HG03575 (cell line): ENCODE results near the gene NPY4R.
"Not testable (repeated sequence)": the region's sequence is repeated elsewhere in the genome, so short reads cannot be mapped to it uniquely, and the experiment has no call there.

ENCODE experiments used
- ATAC-seq: cut with Tn5 transposase; IDR thresholded peaks from one replicate; pipeline ENCODE4 v1.9.1; 2021; ENCODE audit not compliant: unreplicated experiment, insufficient number of reproducible peaks, low FRiP score; ENCODE audit errors: extremely low read depth

NPY4R gene

DNA sequence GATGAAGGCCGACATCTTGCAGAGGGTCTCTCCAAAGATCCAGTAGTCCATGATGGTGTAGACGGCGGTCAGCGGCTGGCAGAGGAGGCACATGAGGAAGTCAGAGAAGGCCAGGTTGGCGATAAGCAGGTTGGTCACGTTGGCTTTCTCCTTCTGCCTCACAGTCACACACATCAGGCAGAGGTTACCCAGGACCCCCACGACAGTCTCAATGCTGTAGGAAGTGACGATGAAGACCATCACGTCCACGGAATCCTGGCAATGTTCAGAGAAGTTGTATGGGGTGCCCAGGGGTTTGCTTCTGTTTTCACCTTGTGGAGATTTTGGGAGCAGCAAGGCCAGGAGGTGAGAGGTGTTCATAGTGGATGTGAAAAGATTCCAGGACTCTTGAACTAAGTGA, 3.5 kb downstream of the NPY4R start:
- not testable (repeated sequence) for ATAC-seq

DNA sequence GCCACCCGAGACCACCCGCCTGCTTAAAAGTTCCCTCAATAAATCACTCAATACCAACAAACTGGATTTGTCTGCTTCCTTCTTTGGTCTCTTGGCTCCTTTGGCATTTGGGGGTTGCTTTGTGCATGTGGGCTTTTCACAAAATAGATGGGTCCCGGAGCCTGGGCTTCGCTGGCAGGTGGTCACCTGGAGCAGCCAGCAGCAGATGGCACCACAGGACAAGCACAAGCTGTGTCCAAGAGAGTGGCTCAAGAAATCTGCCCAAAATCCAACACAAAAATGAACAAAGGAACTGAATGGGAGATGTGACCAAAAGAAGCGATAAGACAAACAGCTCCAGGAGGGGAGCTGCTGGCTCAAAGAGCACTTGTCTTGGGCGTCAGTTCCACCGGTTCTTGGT, 6.2 kb downstream of the NPY4R start:
- ATAC-seq = not testable (repeated sequence)

DNA sequence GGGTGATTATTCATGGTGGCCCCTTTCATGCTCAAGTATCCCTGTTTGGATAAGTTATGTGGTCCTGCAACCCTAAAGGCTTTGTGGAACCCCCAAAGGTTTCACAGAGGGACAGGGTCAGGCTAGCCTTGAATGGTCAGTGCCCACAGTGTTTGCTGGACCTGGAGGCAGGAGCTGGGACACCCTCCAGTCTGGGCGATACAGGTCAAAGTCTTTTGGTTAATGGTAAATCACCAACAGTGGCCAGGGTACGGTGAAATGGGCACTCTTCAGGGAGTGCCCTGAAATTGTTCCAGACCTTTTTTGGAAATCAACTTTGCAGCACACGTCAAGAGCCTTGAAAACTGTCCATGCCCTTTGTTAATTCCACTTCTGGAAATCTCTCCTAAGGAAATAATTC, 8.7 kb downstream of the NPY4R start:
- not testable (repeated sequence) for ATAC-seq

DNA sequence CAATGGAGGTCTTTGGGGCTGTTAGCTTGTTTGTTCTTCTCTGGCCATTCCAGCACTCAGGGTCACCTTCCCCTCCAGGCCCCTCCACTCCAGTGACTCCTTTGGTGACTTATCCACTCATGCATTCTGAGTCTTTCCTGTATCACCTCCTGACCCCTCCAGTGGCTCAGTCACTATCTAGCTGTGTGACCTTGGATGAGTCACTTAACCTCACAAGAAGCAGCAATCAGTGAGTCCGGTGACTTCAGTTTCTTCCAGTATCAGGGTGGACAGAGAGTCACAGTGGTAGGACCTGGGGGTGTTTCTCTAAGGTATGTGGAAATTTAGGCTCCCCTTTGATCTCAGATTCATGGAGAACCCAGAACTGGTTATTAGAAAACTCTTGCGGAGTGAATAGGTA, 9.8 kb downstream of the NPY4R start:
- not testable (repeated sequence) for ATAC-seq

DNA sequence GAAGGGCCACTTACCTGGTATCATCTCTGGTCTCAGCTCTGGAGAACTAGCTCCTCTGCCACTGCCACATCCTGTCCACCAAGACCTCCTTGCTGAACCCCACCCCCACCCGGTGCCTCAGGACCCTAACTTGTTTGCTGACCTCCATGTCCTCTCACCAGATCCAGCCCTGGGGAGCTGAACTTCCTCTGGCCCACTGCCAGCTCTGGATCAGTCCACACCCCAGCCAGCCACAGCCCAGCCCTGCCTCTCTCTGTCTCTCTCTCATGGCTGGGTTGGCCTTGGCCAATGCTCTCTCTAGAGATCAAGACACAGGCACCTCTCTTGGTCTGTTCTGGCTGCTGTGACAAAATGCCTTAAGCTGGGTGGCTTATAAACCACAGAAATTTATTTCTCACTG, 14.4 kb downstream of the NPY4R start:
- not testable (repeated sequence) for ATAC-seq

DNA sequence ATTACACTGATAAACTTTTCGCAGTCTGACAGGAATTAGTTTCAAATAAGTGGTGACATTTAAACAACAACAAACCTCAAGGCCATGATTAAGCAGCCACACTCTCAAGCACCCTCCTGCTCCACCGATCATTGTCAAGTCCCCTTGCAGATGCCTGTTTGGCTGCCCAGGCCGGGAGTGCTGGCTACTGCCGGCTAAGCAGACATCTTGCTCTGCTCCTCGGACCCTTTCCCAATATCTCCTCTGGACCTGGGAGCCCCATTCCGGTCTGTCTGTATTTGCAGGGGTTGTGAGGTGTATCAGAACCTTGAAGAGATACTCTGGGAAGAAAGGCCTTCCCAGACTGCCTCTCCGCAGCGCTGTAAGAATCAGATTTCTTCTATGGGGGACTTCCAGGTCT, 14.9 kb downstream of the NPY4R start:
- not testable (repeated sequence) for ATAC-seq

DNA sequence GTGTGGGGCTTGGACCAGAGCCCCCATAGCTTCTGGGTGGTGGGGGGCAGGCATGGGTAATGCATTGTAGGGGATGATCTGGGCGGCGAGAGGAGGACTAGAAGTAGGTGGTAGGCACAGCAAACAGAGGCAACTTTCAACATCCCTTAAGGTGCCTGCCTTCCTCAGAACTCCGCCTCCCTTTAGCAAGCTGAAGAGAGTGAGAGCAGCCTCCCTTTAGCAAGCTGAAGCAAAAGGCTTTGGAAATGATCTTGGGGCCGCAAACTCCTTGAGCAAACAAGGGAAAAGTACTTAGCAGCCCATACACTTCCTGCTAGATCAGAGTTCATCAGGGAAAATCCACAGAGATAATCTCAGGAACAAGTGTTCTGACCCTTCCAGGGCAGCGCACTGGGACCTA, 18.3 kb downstream of the NPY4R start:
- ATAC-seq = not testable (repeated sequence)

DNA sequence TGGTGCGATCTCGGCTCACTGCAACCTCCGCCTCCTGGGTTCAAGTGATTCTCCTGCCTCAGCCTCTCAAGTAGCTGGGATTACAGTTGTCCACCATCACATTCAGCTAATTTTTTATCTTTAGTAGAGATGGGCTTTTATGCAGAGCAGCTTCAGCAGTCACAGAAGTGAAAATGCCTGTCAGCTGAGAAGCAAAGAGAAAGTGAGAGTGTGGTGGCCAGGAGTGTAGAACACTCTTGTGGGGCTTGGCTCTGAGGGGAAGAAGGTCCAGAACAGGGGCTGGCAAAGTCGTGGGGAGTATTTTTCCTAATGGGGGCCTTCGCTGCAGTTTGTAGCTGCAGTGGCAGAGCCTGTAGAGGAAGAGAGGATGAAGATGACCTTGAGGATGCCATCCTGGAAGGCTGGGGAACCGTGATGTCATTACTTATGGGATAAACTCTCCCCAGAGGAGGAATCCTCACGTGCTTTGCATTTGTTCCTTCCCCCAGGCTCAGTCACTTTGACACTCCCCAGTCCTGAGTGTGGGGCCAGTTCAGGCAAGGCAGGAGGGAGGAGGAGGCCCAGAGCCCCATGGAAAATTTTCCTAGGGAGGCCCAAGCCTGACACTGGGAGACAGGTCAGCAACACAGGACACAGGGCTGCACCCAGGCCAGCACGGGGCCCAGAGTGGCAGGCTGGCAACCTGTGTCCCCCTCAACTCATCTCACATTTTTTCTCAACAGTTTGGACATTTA, 20.2 kb downstream of the NPY4R start:
- not testable (repeated sequence) for ATAC-seq

DNA sequence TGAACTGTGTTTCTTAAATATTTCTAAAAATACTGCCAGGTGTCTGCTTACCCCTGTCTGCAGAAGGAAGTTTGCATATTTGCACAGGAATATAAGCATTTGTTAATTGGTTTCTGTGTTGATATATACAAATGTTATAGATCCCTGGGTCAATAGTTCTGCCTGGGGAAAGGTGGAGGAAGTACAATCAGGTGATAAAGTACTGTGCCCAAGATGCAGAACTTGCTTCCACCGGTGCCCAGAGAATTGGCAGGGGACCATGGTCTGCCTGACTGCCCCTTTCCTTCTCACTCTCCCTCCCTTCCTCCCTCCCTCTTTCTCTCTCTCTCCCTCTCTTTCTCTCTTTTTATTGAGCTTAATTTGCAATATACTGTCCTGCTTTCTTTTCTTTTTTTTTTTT, 22.3 kb downstream of the NPY4R start:
- not testable (repeated sequence) for ATAC-seq

DNA sequence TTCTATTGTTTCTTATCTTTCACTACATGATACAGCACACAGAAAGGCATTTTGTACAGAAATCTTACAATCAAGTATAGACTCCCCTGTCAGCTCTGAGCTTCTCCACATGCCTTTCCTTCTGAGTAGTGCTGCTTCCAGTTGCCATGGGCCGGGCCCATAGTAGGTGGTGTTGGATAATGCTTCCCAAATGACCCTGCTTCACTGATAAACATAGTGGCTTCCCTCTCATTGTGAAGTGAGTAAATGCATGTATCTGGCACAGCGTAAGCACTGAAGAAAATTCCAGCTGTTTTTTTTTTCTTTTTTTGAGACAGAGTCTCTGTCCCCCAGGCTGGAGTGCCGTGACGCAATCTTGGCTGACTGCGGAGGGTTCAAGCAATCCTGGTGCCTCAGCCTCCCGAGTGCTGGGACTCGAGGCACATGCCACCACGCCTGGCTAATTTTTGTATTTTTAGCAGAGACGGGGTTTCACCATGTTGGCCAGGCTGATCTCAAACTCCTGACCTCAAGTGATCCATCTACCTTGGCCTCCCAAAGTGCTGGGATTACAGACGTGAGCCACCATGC, 23.0 kb downstream of the NPY4R start:
- not testable (repeated sequence) for ATAC-seq

DNA sequence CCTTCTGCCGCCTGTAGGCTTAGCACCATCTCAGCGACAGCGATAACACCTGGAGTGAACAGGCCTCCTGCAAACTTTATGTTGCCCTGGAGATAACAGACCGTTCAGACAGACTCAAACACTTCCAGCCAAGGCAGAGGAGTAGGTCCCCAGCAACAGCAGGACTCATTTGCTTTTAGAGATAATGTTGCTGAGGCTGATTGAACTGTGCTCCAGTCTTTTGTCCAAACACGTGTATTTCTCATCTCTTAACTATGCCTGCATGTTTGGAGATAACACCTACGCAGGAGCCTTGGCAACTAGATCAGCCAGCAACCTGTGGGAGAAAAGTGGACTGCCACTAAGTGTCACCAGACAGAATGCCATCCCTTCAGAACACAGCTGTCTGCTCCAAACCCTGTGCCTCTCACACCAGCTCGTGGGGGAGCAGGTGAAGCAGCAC, 23.9 kb downstream of the NPY4R start:
- ATAC-seq = not testable (repeated sequence)

DNA sequence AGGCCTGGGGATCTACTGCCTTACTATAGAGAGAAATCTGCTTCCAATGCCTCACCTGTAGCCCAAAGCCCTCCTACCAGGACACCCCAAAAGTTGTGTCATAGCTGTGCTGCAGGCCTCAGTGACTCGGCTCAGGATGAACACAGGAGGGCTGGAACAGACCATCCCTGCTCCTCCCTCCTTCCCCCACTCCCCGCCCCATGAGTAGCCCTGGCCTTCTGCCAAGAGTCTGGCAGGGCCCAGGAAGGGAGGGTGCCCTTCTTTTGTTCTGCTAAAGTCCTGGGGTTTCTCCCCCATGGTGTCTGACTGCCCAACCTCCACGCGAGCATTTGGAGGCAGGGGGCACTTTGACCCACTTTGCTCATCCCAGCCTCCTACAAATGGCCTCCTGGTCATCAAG, 24.8 kb downstream of the NPY4R start:
- ATAC-seq = not testable (repeated sequence)

DNA sequence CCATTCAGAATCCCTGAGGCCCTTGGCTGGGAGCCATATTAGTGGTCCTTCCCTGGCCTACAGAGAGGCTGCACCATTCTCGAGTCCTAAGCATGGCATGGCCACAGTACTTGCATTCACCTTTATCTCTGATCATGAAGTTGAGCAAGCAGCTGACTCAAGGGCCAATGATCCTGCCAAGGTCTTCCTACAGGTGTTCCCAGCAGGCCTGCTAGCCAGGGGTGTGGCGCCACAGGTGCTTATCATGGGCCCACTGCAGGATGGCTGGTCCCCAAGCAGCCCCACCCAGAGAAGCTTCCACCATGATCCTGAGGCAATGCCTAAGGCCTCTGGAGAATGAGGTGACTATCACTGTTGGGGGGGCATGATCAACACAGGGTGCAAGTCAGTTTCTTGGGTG, 42.2 kb downstream of the NPY4R start:
- not testable (repeated sequence) for ATAC-seq

DNA sequence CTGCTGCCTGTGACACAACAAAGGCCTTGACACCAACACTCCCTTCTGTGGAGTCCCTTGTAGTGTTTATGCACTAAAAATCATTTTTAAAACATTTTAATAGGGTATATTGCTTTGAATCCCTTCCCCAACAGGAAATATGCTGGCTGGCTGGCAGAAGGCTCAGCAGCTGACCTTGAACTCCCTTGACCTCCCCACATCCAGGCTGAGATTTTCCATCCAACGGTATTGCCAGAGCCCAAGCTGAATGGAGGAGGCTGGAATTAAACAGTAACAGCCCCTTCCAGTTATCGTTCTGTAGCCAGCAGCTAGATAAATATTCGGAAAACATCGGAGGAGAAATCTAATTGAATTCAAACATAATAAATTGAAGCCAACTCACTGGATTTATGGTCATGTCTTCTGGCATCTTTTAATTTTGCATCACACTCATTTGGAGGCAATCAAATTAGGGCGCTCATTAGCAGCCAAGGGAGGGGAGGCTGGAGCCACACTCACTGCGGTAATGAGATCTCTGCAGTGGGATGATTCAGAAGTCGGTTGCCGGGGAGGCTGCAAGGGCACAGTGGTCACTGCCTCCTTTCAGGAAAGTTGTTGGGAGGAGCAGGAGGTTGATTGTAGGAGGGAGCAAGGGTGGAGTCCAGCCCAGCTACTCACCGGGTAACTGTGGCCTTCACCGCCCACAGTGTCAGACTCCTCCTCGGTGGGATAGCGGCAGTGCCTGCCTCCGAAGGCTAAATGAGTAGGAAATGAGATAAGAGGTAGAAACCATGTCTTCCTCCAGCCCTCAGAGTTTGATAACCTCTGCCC, 46.0 kb downstream of the NPY4R start:
- ATAC-seq = not testable (repeated sequence)

DNA sequence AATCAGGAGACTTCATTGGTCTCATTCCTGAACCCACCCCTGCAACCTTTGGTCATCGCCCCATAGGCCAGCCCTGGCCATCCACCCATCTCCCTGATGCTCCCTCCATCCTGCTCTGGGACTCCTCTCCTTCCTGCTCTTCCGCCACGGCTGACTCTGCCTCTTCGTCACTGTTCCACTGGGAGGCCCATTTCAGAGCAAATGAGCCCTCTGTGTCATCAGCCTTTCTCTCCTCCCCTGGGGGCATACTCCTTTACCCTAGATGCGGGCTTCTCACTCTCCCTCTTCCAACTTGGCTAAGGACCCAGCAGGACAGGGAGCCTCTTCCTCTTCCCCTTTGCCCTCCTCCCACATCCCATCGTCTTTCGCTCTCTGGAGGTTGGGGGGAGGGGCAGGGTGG, 47.5 kb downstream of the NPY4R start:
- ATAC-seq = not testable (repeated sequence)

DNA sequence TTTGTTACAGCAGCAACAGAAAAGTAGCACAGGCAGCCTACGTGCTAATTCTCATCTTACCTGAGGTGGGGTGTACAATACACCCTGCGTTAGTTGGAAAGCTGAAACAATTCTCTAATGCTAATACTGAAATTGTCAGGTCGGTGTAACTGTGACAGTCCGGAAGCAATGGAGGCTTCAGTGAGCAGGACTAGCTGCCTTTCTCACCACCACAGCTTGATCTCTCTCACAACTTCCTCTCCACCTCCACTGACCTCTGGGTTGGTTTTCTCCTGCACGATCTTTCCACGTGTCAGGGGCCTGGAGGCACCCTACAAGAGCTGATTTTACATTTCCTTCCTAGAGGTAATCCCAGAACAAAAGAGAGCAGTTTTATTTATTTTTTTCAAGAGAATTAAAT, 50.5 kb downstream of the NPY4R start:
- ATAC-seq = not testable (repeated sequence)

DNA sequence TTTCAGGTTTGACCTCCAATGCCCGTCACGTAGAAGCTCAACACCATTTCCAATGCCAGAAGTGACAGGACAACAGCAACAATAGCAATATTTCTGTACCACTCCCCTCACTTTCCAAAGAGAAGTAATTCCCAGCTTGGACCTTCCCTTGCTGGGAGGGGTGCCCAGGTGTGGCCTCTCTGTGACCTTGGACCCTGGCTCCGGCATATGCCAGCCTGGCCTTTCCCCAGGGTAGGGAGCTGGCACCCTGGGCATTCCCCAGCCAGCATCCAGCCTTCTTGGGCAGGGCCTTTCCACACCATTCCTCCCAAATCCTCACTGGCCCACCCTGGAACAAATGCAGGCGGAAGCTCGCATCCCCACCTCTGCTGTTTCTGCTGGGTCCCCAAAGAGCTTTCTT, 53.1 kb downstream of the NPY4R start:
- not testable (repeated sequence) for ATAC-seq

DNA sequence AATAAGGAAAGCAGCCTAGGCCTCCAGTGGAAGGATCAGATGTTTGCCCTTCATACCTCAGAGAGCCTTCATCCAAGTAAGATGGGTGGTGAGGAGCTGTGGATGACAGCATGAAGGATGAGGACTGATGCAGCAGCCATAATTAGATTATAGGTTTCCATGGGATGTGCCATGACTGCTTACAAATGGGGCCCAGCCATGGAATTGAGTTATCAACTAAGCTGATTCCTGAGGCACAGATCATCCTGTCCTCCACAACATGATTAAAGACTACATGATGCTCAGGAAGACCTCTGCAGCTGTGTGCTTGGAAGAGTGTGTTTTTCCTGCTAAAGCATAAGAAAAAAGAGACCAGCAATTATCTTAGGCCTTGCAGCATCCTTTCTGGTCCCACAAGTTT, 54.6 kb downstream of the NPY4R start:
- ATAC-seq = not testable (repeated sequence)
